GM18907 (cell line): ENCODE data around the gene EPSTI1.

Experiments
- ATAC-seq: cut with Tn5 transposase; IDR thresholded peaks from one replicate; pipeline ENCODE4 v1.9.1; 2021; ENCODE audit warnings: mild to moderate bottlenecking, moderate library complexity; ENCODE audit not compliant: unreplicated experiment

The EPSTI1 gene

GRCh38 chr13:42855410-42855809, 136.6 kb downstream of the EPSTI1 start:
- no peak for ATAC-seq

GRCh38 chr13:42852136-42852535, 139.9 kb downstream of the EPSTI1 start:
- ATAC-seq: no peak

- ATAC-seq: no peak
Measured at GRCh38 chr13:42849200-42849599, 142.8 kb downstream of the EPSTI1 start.

GRCh38 chr13:42847891-42848663, 144.0 kb downstream of the EPSTI1 start:
- no peak for ATAC-seq

GRCh38 chr13:42836930-42837690, 154.9 kb downstream of the EPSTI1 start:
- no peak for ATAC-seq
